Measurements from ENCODE around the gene GC.
A peak's percentile ranks its signal among the peaks of the same experiment; 100 is the strongest.

The GC gene

DNA sequence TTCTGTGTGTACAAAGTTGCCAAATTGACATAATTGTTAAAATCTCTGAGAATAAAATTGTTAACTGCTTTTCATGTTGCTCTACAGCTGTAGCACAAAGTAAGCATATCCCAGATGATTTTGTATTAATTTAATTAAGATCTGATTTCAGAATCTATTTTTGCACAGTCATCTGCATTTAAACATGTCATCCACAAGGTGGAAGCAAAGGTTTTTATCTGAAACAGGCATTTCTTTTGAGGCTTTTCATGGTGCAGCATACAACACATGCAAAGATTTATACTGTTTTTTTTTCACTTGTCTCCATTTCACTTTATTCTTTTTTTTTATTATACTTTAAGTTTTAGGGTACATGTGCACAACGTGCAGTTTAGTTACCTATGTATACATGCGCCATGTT is 51.2 kb downstream of the GC start:
- DNase-seq (ENCODE audit: low read depth) = peak; percentile 15
- no peak overlapping the region for H3K4me3 ChIP-seq (ENCODE audit: low read depth, low read length)
- TF ChIP-seq, protein P1, sequence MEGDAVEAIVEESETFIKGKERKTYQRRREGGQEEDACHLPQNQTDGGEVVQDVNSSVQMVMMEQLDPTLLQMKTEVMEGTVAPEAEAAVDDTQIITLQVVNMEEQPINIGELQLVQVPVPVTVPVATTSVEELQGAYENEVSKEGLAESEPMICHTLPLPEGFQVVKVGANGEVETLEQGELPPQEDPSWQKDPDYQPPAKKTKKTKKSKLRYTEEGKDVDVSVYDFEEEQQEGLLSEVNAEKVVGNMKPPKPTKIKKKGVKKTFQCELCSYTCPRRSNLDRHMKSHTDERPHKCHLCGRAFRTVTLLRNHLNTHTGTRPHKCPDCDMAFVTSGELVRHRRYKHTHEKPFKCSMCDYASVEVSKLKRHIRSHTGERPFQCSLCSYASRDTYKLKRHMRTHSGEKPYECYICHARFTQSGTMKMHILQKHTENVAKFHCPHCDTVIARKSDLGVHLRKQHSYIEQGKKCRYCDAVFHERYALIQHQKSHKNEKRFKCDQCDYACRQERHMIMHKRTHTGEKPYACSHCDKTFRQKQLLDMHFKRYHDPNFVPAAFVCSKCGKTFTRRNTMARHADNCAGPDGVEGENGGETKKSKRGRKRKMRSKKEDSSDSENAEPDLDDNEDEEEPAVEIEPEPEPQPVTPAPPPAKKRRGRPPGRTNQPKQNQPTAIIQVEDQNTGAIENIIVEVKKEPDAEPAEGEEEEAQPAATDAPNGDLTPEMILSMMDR (IDR thresholded peaks at IDR 0.05; ENCODE audit: control insufficient read depth, extremely low read depth, insufficient read depth) = peak; percentile 69

- no peak overlapping the region for H3K4me3 ChIP-seq (ENCODE audit: low read depth, low read length)
- TF ChIP-seq, protein P1 (IDR thresholded peaks at IDR 0.05; ENCODE audit: control insufficient read depth, extremely low read depth, insufficient read depth) = no peak
- no peak for DNase-seq (ENCODE audit: low read depth)
These were observed 51.8 kb downstream of the GC start for GRCh38 chr4:71732066-71732465.

DNA sequence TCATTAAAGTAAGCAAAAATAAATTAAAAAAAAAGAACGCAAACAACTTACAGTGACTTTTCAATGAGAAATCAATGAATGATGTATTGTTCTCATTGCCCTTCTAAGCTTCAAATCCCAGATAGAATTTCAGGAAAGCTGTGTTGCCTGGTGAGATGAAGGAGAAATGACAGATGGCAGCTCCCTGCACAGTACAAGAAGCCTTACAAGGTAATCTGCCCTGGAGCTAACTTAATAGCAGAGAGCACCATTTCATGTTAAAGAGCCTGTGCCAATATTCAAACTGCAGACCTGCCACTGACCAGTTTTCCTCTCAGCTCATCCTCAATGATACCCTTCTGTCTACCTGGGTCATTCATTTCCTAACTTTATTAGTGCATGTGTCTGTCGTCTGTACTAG is 54.0 kb downstream of the GC start:
- no peak for DNase-seq (ENCODE audit: low read depth)
- TF ChIP-seq, protein P1 (IDR thresholded peaks at IDR 0.05; ENCODE audit: control insufficient read depth, extremely low read depth, insufficient read depth) = no peak

GRCh38 chr4:71713611-71714203 is 70.2 kb downstream of the GC start:
- TF ChIP-seq, protein P1 (IDR thresholded peaks at IDR 0.05; ENCODE audit: control insufficient read depth, extremely low read depth, insufficient read depth) = peak; percentile 55

More for the DNA sequence above, 54.0 kb downstream of the GC start:
- no peak overlapping the region for H3K4me3 ChIP-seq (ENCODE audit: low read depth, low read length)

GRCh38 chr4:71711985-71712348 is 71.9 kb downstream of the GC start:
- TF ChIP-seq, protein P1 (IDR thresholded peaks at IDR 0.05; ENCODE audit: control insufficient read depth, extremely low read depth, insufficient read depth) = no peak
- no peak overlapping the region for H3K4me3 ChIP-seq (ENCODE audit: low read depth, low read length)
- no peak for DNase-seq (ENCODE audit: low read depth)

More at GRCh38 chr4:71713611-71714203, 70.2 kb downstream of the GC start:
- peak; percentile 43 for DNase-seq (ENCODE audit: low read depth)
- no peak overlapping the region for H3K4me3 ChIP-seq (ENCODE audit: low read depth, low read length)

- TF ChIP-seq, protein P1 (IDR thresholded peaks at IDR 0.05; ENCODE audit: control insufficient read depth, extremely low read depth, insufficient read depth) = no peak
- no peak overlapping the region for H3K4me3 ChIP-seq (ENCODE audit: low read depth, low read length)
- peak; percentile 44 for DNase-seq (ENCODE audit: low read depth)
These were observed 72.6 kb downstream of the GC start for GRCh38 chr4:71711044-71711984.

All from LNCaP clone FGC (cell line).